Stimulated activated CD8-positive, alpha-beta memory T cell treated with anti-CD3 and anti-CD28 coated beads, Interleukin-7, amount 100 ng/mL, for 4 hours (primary cell): ENCODE data around the gene MT1F.

Experiments
- DNase-seq, 2 donors: peaks; one replicate each; pipeline ENCODE4 v3.0.0-alpha.2; 2020; ENCODE audit warnings: low read depth in 2 of 2

Gene MT1F

DNA sequence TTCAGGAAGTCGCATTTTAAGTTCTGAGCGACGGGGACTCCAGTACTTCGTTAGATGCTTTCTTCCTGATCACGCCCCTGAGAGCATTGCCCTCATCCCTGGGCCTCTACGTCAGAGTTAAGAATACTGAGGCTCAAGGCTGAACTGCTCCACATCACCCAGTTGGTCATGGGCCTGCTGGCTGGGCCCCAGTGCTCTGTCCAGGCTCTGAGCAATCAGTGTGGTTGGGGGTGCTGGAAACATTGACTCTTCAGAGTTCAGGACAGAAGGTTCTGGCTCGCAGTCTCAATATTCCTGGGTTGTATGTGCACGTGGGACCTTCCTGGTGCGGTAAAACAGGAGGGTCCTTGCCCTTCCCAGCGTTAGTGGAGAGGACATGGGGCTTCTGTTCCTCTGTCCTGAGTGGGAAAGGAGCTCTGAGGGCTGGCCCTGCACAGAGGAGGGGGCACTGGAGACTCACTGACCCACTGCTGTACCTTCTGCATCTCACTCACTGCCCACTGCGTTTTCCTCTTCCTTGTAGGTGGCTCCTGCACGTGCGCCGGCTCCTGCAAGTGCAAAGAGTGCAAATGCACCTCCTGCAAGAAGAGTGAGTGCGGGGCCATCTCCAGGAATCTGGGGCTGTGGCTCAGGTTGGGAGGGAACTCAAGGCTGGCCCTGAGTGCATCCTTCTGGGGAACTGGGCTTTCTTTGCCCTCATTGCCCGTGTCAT, 31.7 kb upstream of the MT1F start:
- no peak for DNase-seq

DNA sequence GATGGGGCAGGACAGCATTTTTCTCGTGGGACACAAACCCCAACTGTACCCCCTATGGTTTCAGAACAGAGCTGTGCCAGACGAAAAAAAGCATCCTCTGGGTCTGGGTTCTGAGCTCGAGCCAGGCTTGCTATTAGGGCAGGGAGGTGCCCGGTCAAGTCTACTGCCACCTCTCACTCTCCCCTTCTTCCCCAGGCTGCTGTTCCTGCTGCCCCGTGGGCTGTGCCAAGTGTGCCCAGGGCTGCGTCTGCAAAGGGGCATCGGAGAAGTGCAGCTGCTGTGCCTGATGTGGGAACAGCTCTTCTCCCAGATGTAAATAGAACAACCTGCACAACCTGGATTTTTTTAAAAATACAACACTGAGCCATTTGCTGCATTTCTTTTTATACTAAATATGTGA, 31.1 kb upstream of the MT1F start:
- DNase-seq, result no peak

GRCh38 chr16:56628486-56629350, 29.0 kb upstream of the MT1F start:
- DNase-seq, result no peak

DNA sequence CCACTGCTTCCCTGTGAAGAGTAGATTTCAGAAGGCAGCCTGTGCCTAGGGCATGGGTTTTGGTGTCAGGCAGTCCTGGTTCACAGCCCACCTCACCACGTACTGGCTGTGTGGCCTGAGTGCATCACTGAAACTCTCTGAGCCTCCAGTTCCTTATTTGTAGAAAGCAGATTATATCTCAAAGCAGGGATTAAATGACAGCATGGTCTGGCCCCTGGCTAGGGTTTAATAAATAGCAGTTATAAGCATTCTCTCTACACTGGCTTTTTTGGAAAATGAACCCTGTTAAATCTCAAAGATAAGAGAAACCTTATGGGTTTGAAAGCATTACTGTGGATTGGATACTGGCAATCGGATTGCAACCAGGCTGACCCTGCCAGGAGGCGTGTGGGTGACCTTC, 28.2 kb upstream of the MT1F start:
- no peak for DNase-seq

DNA sequence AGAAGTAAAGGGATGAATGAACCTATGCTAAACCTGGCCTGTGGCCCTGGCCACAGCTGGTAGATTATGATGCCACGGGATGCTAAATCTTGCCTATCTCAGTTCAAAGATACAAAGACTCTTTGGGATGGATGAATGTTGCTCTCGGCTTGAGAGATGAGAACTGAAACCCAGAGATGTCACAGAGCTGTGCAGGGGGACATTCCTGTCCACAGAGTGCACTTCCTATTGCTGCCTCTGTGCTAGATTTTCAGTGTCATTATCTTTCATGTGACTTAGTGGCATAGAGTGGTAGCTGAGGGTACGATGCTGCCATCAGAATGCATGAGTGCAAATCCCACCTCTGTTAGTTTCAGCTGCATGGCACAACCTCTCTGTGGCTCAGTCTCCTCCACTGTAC, 27.6 kb upstream of the MT1F start:
- no peak for DNase-seq

DNA sequence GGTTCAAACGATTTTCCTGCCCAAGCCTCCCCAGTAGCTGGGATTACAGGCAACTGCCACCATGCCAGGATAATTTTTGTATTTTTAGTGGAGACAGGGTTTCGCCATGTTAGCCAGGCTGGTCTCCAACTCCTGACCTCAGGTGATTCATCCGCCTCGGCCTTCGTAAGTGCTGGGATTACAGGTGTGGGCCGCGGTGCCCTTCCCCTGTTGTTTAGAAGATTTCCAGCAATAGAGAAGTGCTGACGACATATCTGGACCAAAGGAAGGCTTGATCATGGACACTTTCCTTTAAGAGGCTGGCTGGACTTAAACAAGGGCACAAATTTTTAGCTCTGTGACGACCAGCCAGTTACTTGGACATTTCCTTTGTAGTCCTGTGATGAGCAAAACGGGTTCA, 26.6 kb upstream of the MT1F start:
- no peak for DNase-seq

GRCh38 chr16:56631832-56632155, 26.0 kb upstream of the MT1F start:
- DNase-seq, result no peak

- no peak for DNase-seq
Measured at GRCh38 chr16:56632156-56632847, 25.5 kb upstream of the MT1F start, which contains the start of gene MT1M. MT1M (plus strand) TSS chr16:56632659; CDS start chr16:56632732, 73 bp downstream.

- no peak for DNase-seq
Measured at GRCh38 chr16:56632848-56633365, 24.9 kb upstream of the MT1F start.

DNA sequence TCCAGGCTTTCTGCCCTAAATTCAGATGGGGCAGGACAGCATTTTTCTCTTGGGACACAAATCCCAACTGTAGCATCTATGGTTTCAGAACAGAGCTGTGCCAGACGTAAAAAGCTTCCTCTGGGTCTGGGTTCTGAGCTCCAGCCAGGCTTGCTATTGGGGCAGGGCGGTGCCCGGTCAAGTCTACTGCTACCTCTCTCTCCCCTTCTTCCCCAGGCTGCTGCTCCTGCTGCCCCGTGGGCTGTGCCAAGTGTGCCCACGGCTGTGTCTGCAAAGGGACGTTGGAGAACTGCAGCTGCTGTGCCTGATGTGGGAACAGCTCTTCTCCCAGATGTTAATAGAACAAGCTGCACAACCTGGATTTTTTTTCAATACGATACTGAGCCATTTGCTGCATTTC, 24.2 kb upstream of the MT1F start:
- no peak for DNase-seq

DNA sequence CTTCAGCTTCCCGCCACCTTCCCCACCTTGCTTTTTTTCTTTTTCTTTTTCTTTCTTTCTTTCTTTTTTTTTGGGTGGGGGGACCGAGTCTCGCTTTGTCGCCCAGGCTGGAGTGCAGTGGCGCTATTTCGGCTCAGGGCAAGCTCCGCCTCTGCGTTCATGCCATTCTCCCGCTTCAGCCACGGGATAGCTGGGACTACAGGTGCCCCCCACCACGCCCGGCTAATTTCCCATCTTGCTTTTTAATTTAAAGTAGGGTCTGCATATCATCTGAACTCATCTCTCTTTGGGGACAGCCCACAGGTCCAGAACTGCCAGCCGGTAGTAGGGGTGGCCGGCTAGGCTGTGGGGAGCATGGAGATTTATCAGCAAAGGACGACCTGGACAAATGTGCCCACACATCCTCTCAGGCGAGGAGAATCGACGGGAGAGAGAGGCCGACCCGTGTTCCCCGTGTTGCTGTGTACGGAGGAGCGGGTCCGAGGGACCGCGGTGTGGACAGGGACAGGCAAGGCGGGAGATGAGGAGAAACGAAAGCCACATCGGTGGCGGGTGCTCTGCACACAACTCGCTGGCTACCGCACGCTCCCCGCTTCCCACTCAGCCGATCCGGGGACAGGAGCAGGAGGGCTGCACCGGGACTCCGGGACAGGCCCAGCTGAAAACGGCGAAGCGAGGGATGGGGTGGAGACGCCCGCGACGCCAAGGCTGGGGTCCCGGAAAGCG, 22.9 kb upstream of the MT1F start:
- no peak for DNase-seq

- DNase-seq, result no peak
Measured at GRCh38 chr16:56635441-56635967, 22.3 kb upstream of the MT1F start.

DNA sequence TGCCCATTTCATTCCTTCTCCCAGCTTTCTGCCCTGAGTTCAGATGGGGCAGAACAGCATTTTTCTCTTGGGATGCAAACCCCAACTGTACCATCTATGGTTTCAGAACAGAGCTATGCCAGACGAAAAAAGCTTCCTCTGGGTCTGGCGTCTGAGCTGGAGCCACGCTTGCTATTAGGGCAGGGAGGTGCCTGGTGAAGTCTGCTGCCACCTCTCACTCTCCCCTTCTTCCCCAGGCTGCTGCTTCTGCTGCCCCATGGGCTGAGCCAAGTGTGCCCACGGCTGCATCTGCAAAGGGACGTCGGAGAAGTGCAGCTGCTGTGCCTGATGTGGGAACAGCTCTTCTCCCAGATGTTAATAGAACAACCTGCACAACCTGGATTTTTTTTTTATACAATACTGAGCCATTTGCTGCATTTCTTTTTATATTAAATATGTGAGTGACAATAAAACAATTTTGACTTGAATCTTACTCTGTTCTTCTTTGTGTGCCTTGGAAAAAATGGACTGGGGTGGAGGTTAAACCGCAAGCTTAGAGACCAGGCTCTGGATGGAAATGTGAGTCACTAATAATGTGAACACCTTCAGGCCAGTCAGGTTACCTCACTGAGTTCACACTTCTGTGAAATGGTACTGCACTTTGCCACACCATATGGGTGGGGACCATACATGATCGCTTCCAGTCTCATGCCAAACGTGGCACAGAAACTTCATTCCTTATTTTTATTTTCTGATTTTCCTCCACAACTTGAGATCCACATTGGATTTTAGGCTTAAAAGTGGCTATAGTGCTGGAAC, 20.9 kb upstream of the MT1F start:
- no peak for DNase-seq

GRCh38 chr16:56637814-56638750, 19.7 kb upstream of the MT1F start, which contains the start of gene MT1A:
MT1A (plus strand) TSS chr16:56638666; CDS start chr16:56638739, 73 bp downstream.
- DNase-seq, result no peak

GRCh38 chr16:56639045-56639444, 18.7 kb upstream of the MT1F start:
- DNase-seq, result no peak

DNA sequence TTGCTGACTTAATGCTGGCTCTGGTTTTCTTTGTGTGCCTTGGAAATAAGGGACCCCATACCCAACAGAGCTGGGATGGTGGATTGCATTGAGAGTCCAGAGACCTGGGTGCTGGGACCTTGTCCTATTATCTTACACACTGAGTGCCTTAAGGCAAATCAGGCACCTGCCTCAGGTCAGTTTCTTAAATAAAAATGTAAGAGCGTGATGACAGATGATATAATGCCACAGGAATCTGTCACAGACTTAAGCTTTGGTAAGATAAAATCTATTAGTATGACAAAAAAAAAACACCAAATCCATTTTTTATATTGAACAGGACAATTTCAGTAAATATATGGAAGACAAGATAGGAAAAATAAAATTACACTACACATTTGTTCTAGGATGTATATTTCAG, 17.7 kb upstream of the MT1F start:
- no peak for DNase-seq

- no peak for DNase-seq
Measured at GRCh38 chr16:56641166-56641565, 16.6 kb upstream of the MT1F start.

GRCh38 chr16:56643080-56643778, 14.5 kb upstream of the MT1F start:
- DNase-seq, result peak; percentile 42 to 73

- no peak for DNase-seq
Measured at GRCh38 chr16:56643833-56644232, 13.9 kb upstream of the MT1F start.
